RWPE2 (cell line): ENCODE measurements around the gene OPN4.

Source experiments
- ATAC-seq: fragments of 200-7000 bp; cut with Tn5 transposase; 3 replicates; pipeline ENCODE4 v1.9.1; 2021; ENCODE audit warnings: low read depth
- DNase-seq: peaks from one replicate; pipeline ENCODE4 v3.0.0-alpha.2; 2020; ENCODE audit warnings: low spot score
- H3K27ac ChIP-seq: fragments of 450-650 bp; 2 replicates; pipeline ENCODE4 v1.5.1; 2017; ENCODE audit warnings: mild to moderate bottlenecking; ENCODE audit not compliant: poor library complexity, severe bottlenecking
- H3K27me3 ChIP-seq: fragments of 250-450 bp; sonication (Bioruptor Pico); 2 replicates; pipeline ENCODE4 v1.5.1; 2021; ENCODE audit warnings: mild to moderate bottlenecking, moderate library complexity; ENCODE audit not compliant: insufficient read depth, poor library complexity, severe bottlenecking
- H3K36me3 ChIP-seq: fragments of 250-450 bp; sonication (Bioruptor Pico); 2 replicates; pipeline ENCODE4 v1.5.1; 2020; ENCODE audit warnings: low read depth, mild to moderate bottlenecking, moderate library complexity
- H3K4me1 ChIP-seq: fragments of 250-450 bp; sonication (Bioruptor Pico); 2 replicates; pipeline ENCODE4 v1.5.1; 2021; ENCODE audit warnings: mild to moderate bottlenecking, moderate library complexity; ENCODE audit not compliant: insufficient read depth, poor library complexity, severe bottlenecking
- H3K4me3 ChIP-seq: fragments of 250-450 bp; sonication (Bioruptor Pico); 2 replicates; pipeline ENCODE4 v1.5.1; 2021; ENCODE audit warnings: mild to moderate bottlenecking, moderate library complexity; ENCODE audit not compliant: severe bottlenecking
- H3K9me3 ChIP-seq: fragments of 250-450 bp; sonication (Bioruptor Pico); 2 replicates; pipeline ENCODE4 v1.5.1; 2021; ENCODE audit warnings: mild to moderate bottlenecking, moderate library complexity; ENCODE audit not compliant: severe bottlenecking
- CTCF ChIP-seq: fragments of 450-650 bp; IDR thresholded peaks from one replicate; pipeline ENCODE4 v1.5.1; 2017; ENCODE audit warnings: mild to moderate bottlenecking, moderate library complexity; ENCODE audit not compliant: poor library complexity, severe bottlenecking

OPN4 gene

GRCh38 chr10:86630079-86630478 is 24.3 kb upstream of the OPN4 start:
- no peaks in the 10 kb centered on the region for H3K9me3 ChIP-seq
- no peak for DNase-seq
- no peak overlapping the region for H3K27ac ChIP-seq
- H3K27me3 ChIP-seq, result no peaks in the 10 kb centered on the region
- H3K36me3 ChIP-seq, result no peaks in the 10 kb centered on the region
- H3K4me3 ChIP-seq, result no peak overlapping the region
- no peak for TF ChIP-seq CTCF
- ATAC-seq, result no peak
- H3K4me1 ChIP-seq, result peaks cover 1% of the 10 kb centered on the region

GRCh38 chr10:86632009-86632800 is 22.1 kb upstream of the OPN4 start:
- ATAC-seq (no peak), DNase-seq (no peak)
- H3K4me3 ChIP-seq, result no peak overlapping the region

GRCh38 chr10:86632951-86633350 is 21.4 kb upstream of the OPN4 start:
- TF ChIP-seq CTCF, result no peak
- no peak for DNase-seq
- peaks cover 3% of the 10 kb centered on the region for H3K4me1 ChIP-seq

More at GRCh38 chr10:86632009-86632800, 22.1 kb upstream of the OPN4 start:
- Histone ChIP-seq H3K27me3 (no peaks in the 10 kb centered on the region), H3K4me1 (peaks cover 3% of the 10 kb centered on the region), H3K9me3 (no peaks in the 10 kb centered on the region), H3K27ac (no peak overlapping the region), H3K36me3 (no peaks in the 10 kb centered on the region)
- no peak for TF ChIP-seq CTCF

GRCh38 chr10:86635402-86635801 is 18.9 kb upstream of the OPN4 start:
- peak; percentile 96 for ATAC-seq
- no peak for DNase-seq
- no peaks in the 10 kb centered on the region for H3K27me3 ChIP-seq
- TF ChIP-seq CTCF, result no peak
- peak overlapping the region; percentile 84 for H3K27ac ChIP-seq
- no peaks in the 10 kb centered on the region for H3K36me3 ChIP-seq
- H3K4me3 ChIP-seq, result no peak overlapping the region
- no peaks in the 10 kb centered on the region for H3K9me3 ChIP-seq
- peaks cover 3% of the 10 kb centered on the region for H3K4me1 ChIP-seq

More at GRCh38 chr10:86632951-86633350, 21.4 kb upstream of the OPN4 start:
- no peak for ATAC-seq
- H3K27ac ChIP-seq, result no peak overlapping the region
- no peaks in the 10 kb centered on the region for H3K36me3 ChIP-seq
- H3K4me3 ChIP-seq, result no peak overlapping the region
- no peaks in the 10 kb centered on the region for H3K9me3 ChIP-seq
- H3K27me3 ChIP-seq, result no peaks in the 10 kb centered on the region

DNA sequence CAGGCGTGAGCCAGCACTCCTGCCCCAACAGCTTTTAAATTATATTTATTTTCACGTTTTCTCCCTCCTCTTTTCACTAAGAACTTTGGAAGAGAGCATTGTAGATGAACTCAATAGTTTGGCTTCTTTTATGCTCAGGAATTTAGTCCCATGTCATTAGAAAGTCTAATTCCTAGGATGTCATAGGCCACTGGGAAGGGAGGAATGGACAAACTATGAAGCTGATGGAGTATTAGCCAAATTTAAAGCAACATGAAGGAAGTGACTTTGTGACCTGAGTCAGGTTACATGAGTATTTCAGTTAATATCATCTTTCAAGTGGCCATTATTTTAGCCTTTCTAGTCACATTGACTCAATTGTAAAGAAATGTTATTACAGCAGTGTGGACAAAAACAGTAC is 18.0 kb upstream of the OPN4 start:
- TF ChIP-seq CTCF, result no peak
- H3K4me3 ChIP-seq, result no peak overlapping the region
- DNase-seq, result no peak
- ATAC-seq, result no peak
- H3K9me3 ChIP-seq, result no peaks in the 10 kb centered on the region
- peaks cover 3% of the 10 kb centered on the region for H3K4me1 ChIP-seq
- no peaks in the 10 kb centered on the region for H3K36me3 ChIP-seq
- peak overlapping the region; percentile 84 for H3K27ac ChIP-seq
- no peaks in the 10 kb centered on the region for H3K27me3 ChIP-seq
